ENCODE data around the gene PTPRN2. TPM values are rescaled to one million over a fixed set of nuclear protein-coding genes. Genes with fewer than 3 reads are reported as not detected.

Gene PTPRN2
- total and polyA plus RNA-seq, 2 of the 8 experiments (the other 6 are each of a cell fraction or from before 2014, with no cell fraction given) = 2.6 to 4.5 TPM

DNA sequence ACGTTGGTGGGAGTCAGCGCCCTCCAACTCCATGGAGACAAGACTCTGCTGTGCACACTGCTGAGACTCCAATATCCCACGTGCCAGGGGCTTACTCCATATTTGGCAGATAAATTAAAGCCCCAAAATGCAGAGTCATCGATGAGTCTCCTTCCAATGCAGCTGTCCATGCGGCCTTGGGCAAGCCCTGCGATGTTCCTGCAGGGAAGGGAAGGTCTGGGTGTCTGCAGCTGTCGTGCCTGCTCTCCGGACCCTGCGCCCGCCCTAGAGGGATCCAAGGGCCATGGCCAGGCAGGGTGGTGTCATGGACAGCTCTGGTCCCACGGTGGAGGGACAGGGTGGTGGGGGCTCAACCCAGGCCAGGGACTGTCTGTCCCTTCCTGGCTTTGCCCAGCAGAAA is 185.2 kb downstream of the PTPRN2 start:
- Histone ChIP-seq H4K5ac (ENCODE audit: insufficient read length, low read depth, low read length) (no peak overlapping the region), H4K8ac (ENCODE audit: extremely low read depth, insufficient read depth, low read length) (peak overlapping the region; percentile 69; the same call in 1 of the 2 replicates), H2BK12ac (ENCODE audit: low read depth, low read length) (peak overlapping the region; percentile 39; the same call in 1 of the 2 replicates), H3K14ac (ENCODE audit: insufficient read length) (no peak overlapping the region), H3K9me3 (ENCODE audit: insufficient read depth in 2 of 2, low read depth in 1 of 2, low read length in 1 of 2) (peaks cover 0 to 3% of the 10 kb centered on the region in 2 experiments; a peak in 2 of 4 replicates), H4K20me1 (replicated peaks in 1 of 2; ENCODE audit: control insufficient read depth in 1 of 2, insufficient read depth in 2 of 2, low read length in 2 of 2) (no peaks in the 10 kb centered on the region), H3K36me3 (ENCODE audit: control insufficient read depth in 2 of 4, insufficient read depth in 4 of 4, low read length in 3 of 4) (no peaks in the 10 kb centered on the region), H3K4me1 (replicated peaks in 1 of 4; ENCODE audit: control insufficient read depth in 3 of 4, insufficient read depth in 4 of 4, low read length in 3 of 4) (peaks cover 0 to 4% (median 3%) of the 10 kb centered on the region in 4 experiments; a peak in 2 of 7 replicates), H3K27ac (ENCODE audit: low read depth, low read length) (no peak overlapping the region), H2BK15ac (ENCODE audit: low read length) (no peak overlapping the region), H3K79me1 (ENCODE audit: low read depth, low read length) (no peaks in the 10 kb centered on the region), H2BK120ac (replicated peaks; ENCODE audit: low read depth, low read length) (no peak overlapping the region), H2BK5ac (ENCODE audit: low read depth, low read length) (no peak overlapping the region), H2BK20ac (ENCODE audit: low read length) (no peak overlapping the region), H4K91ac (replicated peaks; ENCODE audit: insufficient read length, low read length) (no peak overlapping the region), H3K18ac (ENCODE audit: extremely low read depth, low read length) (no peak overlapping the region), H3K27me3 (replicated peaks in 1 of 4; ENCODE audit: control insufficient read depth in 3 of 4, extremely low read depth in 1 of 4, insufficient read depth in 3 of 4, low read length in 3 of 4) (no peaks in the 10 kb centered on the region), H3K56ac (replicated peaks; ENCODE audit: insufficient read length, low read depth, low read length) (no peak overlapping the region), H3K23ac (ENCODE audit: insufficient read length) (no peak overlapping the region), H3K4me2 (ENCODE audit: insufficient read depth in 1 of 2, low read depth in 2 of 2, low read length in 2 of 2) (no peak overlapping the region), H3K9ac (replicated peaks in 1 of 4; ENCODE audit: extremely low read depth in 1 of 4, low read depth in 3 of 4, low read length in 3 of 4) (no peak overlapping the region), H3K23me2 (ENCODE audit: low read depth, low read length) (no peaks in the 10 kb centered on the region), H2AK5ac (ENCODE audit: low read depth, low read length) (no peak overlapping the region), H3K4me3 (ENCODE audit: extremely low read depth in 1 of 4, insufficient read depth in 2 of 4, low read depth in 3 of 4, low read length in 4 of 4) (no peak overlapping the region), H2AFZ (ENCODE audit: low read length) (no peak overlapping the region), H3K79me2 (ENCODE audit: control insufficient read depth in 1 of 2, insufficient read depth in 2 of 2, low read length in 2 of 2) (no peaks in the 10 kb centered on the region), H3K4ac (replicated peaks; ENCODE audit: insufficient read length, low read depth, low read length) (no peak overlapping the region)
- WGBS, 2 experiments (ENCODE audit: extremely low coverage in 1 of 2, insufficient coverage in 1 of 2, insufficient read length in 1 of 2, insufficient replicate concordance in 2 of 2, low coverage in 1 of 2, low lambda C conversion rate in 2 of 2, missing lambda C conversion rate in 1 of 2) = 85% methylated on average over 8 of the region's 11 CpGs; no CpG with 5 or more reads in 1 of the 2 experiments
- ChIA-PET CTCF (ENCODE audit: partially characterized antibody) (interaction anchor here (0.8 to 6.9 kb wide), 4 partner anchors 7 to 127 kb away, joined by 3 to 51 read pairs (median 4); no protein-coding TSS in a partner anchor), POLR2A (ENCODE audit: partially characterized antibody) (no interaction called here)
- no peak for DNase-seq (ENCODE audit: low read depth in 1 of 2, low spot score in 2 of 2)
- no peak for TF ChIP-seq SP4 (IDR thresholded peaks at IDR 0.05; ENCODE audit: low read length)
- no peak for TF ChIP-seq RAD21 (IDR thresholded peaks at IDR 0.05 in 1 of 2, conservative IDR thresholded peaks at IDR 0.05 in 1 of 2; ENCODE audit: low read depth in 2 of 2, low read length in 2 of 2)
- TF ChIP-seq TAF1 (IDR thresholded peaks at IDR 0.05; ENCODE audit: low read depth, low read length) = no peak
- TF ChIP-seq EZH2 (IDR thresholded peaks at IDR 0.05; ENCODE audit: low read depth, low read length, severe bottlenecking) = no peak
- no peak for TF ChIP-seq JUN (IDR thresholded peaks at IDR 0.05; ENCODE audit: low read depth, low read length)
- no peak for TF ChIP-seq POU5F1 (IDR thresholded peaks at IDR 0.05; ENCODE audit: low read depth, low read length)
- no peak for TF ChIP-seq ASH2L (IDR thresholded peaks at IDR 0.05; ENCODE audit: low read length)
- TF ChIP-seq SIN3A (conservative IDR thresholded peaks at IDR 0.05 in 1 of 2, IDR thresholded peaks at IDR 0.05 in 1 of 2; ENCODE audit: low read depth in 1 of 2, low read length in 2 of 2) = no peak
- TF ChIP-seq SP1 (IDR thresholded peaks at IDR 0.05; ENCODE audit: low read depth, low read length) = no peak
- TF ChIP-seq BACH1 (IDR thresholded peaks at IDR 0.05; ENCODE audit: low read length) = no peak
- TF ChIP-seq TBP (IDR thresholded peaks at IDR 0.05; ENCODE audit: low read depth, low read length) = no peak
- no peak for TF ChIP-seq USF2 (IDR thresholded peaks at IDR 0.05; ENCODE audit: low read length)
- FAIRE-seq = no peak

Measured in H1 (cell line).